H1 (cell line): ENCODE data around the gene SYT6.

Experiments
- CBX5 ChIP-seq: fragments of 300-800, 300-1000 bp; sonication (generic); IDR thresholded peaks from 2 replicates; pipeline ENCODE4 v1.7.1; 2016; ENCODE audit warnings: antibody characterized with exemption, low read length, low read depth
- EP300 ChIP-seq, 2 experiments: IDR thresholded peaks; 1 replicate in 1 of 2; 2 replicates in 1 of 2; pipeline ENCODE4 v1.6.1; 2011 to 2012; ENCODE audit warnings: low read depth in 2 of 2, low read length in 2 of 2, mild to moderate bottlenecking in 2 of 2, borderline replicate concordance in 1 of 2, inconsistent platforms in 1 of 2, moderate library complexity in 1 of 2
- JUN ChIP-seq: IDR thresholded peaks from 2 replicates; pipeline ENCODE4 v1.6.1; 2011; ENCODE audit warnings: low read depth, mild to moderate bottlenecking, improper control_type of control experiment, low read length
- JUND ChIP-seq: IDR thresholded peaks from 2 replicates; pipeline ENCODE4 v1.6.1; 2011; ENCODE audit warnings: mild to moderate bottlenecking, improper control_type of control experiment, low read length
- KDM1A ChIP-seq: fragments of 200-600, 300-600 bp; sonication (generic); IDR thresholded peaks from 2 replicates; pipeline ENCODE4 v1.7.1; 2016; ENCODE audit warnings: mild to moderate bottlenecking, low read length, borderline replicate concordance
- POLR2A ChIP-seq, 2 experiments: IDR thresholded peaks; 1 replicate in 1 of 2; 2 replicates in 1 of 2; pipeline ENCODE4 v1.6.1; 2011; ENCODE audit warnings: low read depth in 2 of 2, low read length in 2 of 2, mild to moderate bottlenecking in 2 of 2; ENCODE audit errors: control extremely low read depth in 1 of 2
- POLR2AphosphoS5 ChIP-seq: IDR thresholded peaks from 2 replicates; pipeline ENCODE4 v1.6.1; 2011; ENCODE audit warnings: low read depth, low read length
- SUZ12 ChIP-seq: fragments of 200-600 bp; sonication (generic); IDR thresholded peaks from 2 replicates; pipeline ENCODE4 v1.6.1; 2012; ENCODE audit warnings: mild to moderate bottlenecking, inconsistent platforms, low read length, moderate library complexity, mixed read lengths
- TCF12 ChIP-seq: IDR thresholded peaks from 2 replicates; pipeline ENCODE4 v1.6.1; 2011; ENCODE audit warnings: low read depth, mild to moderate bottlenecking, low read length
- TF ChIP-seq, protein P1 (sequence below), 3 experiments: IDR thresholded peaks; 1 replicate in 2 of 3; 2 replicates in 1 of 3; pipeline versions ENCODE4 v1.5.1 to v1.6.1; 2011; ENCODE audit warnings: low read length in 3 of 3, mild to moderate bottlenecking in 3 of 3, inconsistent platforms in 2 of 3, low read depth in 1 of 3, moderate library complexity in 1 of 3; ENCODE audit not compliant: insufficient read depth in 1 of 3; ENCODE audit errors: control extremely low read depth in 1 of 3
- TF ChIP-seq, protein P2 (sequence below): IDR thresholded peaks from 2 replicates; pipeline ENCODE4 v1.6.1; 2012; ENCODE audit warnings: low read length, inconsistent platforms

GRCh38 chr1:114128293-114128692, 25.4 kb downstream of the SYT6 start:
- TF ChIP-seq SUZ12: no peak
- TF ChIP-seq JUN: no peak
- TF ChIP-seq CBX5: no peak
- no peak for TF ChIP-seq POLR2AphosphoS5
- TF ChIP-seq TCF12: no peak
- TF ChIP-seq, protein P1, sequence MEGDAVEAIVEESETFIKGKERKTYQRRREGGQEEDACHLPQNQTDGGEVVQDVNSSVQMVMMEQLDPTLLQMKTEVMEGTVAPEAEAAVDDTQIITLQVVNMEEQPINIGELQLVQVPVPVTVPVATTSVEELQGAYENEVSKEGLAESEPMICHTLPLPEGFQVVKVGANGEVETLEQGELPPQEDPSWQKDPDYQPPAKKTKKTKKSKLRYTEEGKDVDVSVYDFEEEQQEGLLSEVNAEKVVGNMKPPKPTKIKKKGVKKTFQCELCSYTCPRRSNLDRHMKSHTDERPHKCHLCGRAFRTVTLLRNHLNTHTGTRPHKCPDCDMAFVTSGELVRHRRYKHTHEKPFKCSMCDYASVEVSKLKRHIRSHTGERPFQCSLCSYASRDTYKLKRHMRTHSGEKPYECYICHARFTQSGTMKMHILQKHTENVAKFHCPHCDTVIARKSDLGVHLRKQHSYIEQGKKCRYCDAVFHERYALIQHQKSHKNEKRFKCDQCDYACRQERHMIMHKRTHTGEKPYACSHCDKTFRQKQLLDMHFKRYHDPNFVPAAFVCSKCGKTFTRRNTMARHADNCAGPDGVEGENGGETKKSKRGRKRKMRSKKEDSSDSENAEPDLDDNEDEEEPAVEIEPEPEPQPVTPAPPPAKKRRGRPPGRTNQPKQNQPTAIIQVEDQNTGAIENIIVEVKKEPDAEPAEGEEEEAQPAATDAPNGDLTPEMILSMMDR (IDR thresholded peaks at IDR 0.05; ENCODE audit: control extremely low read depth in 1 of 3, insufficient read depth in 1 of 3, low read depth in 1 of 3, low read length in 3 of 3): no peak
- no peak for TF ChIP-seq EP300 (IDR thresholded peaks at IDR 0.05; ENCODE audit: borderline replicate concordance in 1 of 2, low read depth in 2 of 2, low read length in 2 of 2)
- no peak for TF ChIP-seq KDM1A
- no peak for TF ChIP-seq POLR2A (IDR thresholded peaks at IDR 0.05; ENCODE audit: control extremely low read depth in 1 of 2, low read depth in 2 of 2, low read length in 2 of 2)
- TF ChIP-seq, protein P2, sequence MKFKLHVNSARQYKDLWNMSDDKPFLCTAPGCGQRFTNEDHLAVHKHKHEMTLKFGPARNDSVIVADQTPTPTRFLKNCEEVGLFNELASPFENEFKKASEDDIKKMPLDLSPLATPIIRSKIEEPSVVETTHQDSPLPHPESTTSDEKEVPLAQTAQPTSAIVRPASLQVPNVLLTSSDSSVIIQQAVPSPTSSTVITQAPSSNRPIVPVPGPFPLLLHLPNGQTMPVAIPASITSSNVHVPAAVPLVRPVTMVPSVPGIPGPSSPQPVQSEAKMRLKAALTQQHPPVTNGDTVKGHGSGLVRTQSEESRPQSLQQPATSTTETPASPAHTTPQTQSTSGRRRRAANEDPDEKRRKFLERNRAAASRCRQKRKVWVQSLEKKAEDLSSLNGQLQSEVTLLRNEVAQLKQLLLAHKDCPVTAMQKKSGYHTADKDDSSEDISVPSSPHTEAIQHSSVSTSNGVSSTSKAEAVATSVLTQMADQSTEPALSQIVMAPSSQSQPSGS: no peak
- no peak for TF ChIP-seq JUND
